GM10266 (cell line): Measurements from ENCODE around the gene FAM8A1.

Experiments
- DNase-seq: peaks from one replicate; pipeline ENCODE4 v3.0.0; 2012; ENCODE audit errors: extremely low spot score
- CTCF ChIP-seq: IDR thresholded peaks from 2 replicates; pipeline ENCODE4 v1.5.1; 2012; ENCODE audit warnings: mild to moderate bottlenecking, low read depth; ENCODE audit not compliant: control insufficient read depth, insufficient read depth; ENCODE audit errors: missing control alignments

Gene FAM8A1

GRCh38 chr6:17602888-17603287 lies 2.8 kb downstream of the FAM8A1 start:
- TF ChIP-seq CTCF: no peak
- no peak for DNase-seq

- no peak for TF ChIP-seq CTCF
- no peak for DNase-seq
Measured at GRCh38 chr6:17606606-17607005, 6.5 kb downstream of the FAM8A1 start.

GRCh38 chr6:17610835-17611234 lies 10.7 kb downstream of the FAM8A1 start:
- DNase-seq: no peak
- no peak for TF ChIP-seq CTCF

- TF ChIP-seq CTCF: no peak
- no peak for DNase-seq
Measured at GRCh38 chr6:17612048-17612447, 11.9 kb downstream of the FAM8A1 start.

- DNase-seq: no peak
- no peak for TF ChIP-seq CTCF
Measured at GRCh38 chr6:17615794-17616193, 15.7 kb downstream of the FAM8A1 start.

GRCh38 chr6:17621003-17621402 lies 20.9 kb downstream of the FAM8A1 start:
- no peak for DNase-seq
- TF ChIP-seq CTCF: no peak

- DNase-seq: no peak
- TF ChIP-seq CTCF: no peak
Measured at GRCh38 chr6:17622144-17622543, 22.0 kb downstream of the FAM8A1 start.

GRCh38 chr6:17624396-17624795 lies 24.3 kb downstream of the FAM8A1 start:
- TF ChIP-seq CTCF: no peak
- no peak for DNase-seq
